T-helper 17 cell (primary cell): ENCODE results near the gene CT45A1. TPM values are rescaled to one million over a fixed set of nuclear protein-coding genes. Genes with fewer than 3 reads are reported as not detected.
"Not testable (repeated sequence)": the region's sequence is repeated elsewhere in the genome, so short reads cannot be mapped to it uniquely, and the experiment has no call there.

Source experiments
- ATAC-seq: fragments of 150-1000 bp; cut with Tn5 transposase; 2 replicates; pipeline ENCODE4 v1.10.0; 2021; ENCODE audit warnings: mild to moderate bottlenecking, moderate library complexity
- DNase-seq, 3 donors: peaks; one replicate each; pipeline versions ENCODE4 v3.0.0 to v3.0.0-alpha.2; 2020 to 2021
- H3K9me3 ChIP-seq: one replicate; pipeline ENCODE4 v1.7.0; 2013; ENCODE audit warnings: low read length, mild to moderate bottlenecking; ENCODE audit not compliant: control insufficient read depth, poor library complexity, severe bottlenecking
- H3K27ac Mint-ChIP-seq: one replicate; pipeline ENCODE4 v1.8.0; 2022; ENCODE audit warnings: mild to moderate bottlenecking, moderate library complexity, mixed read lengths
- H3K27me3 Mint-ChIP-seq: one replicate; pipeline ENCODE4 v1.8.0; 2022; ENCODE audit warnings: mixed read lengths
- H3K36me3 Mint-ChIP-seq: one replicate; pipeline ENCODE4 v1.8.0; 2022; ENCODE audit warnings: low read depth, mixed read lengths
- H3K4me1 Mint-ChIP-seq: one replicate; pipeline ENCODE4 v1.8.0; 2022; ENCODE audit warnings: mild to moderate bottlenecking, mixed read lengths
- H3K4me3 Mint-ChIP-seq: one replicate; pipeline ENCODE4 v1.8.0; 2022; ENCODE audit warnings: mild to moderate bottlenecking, moderate library complexity, mixed read lengths
- total RNA-seq, 4 donors: library from RNA in 2 of 4; stranded (reverse) in 2 of 4; gene quantifications; one replicate each; pipeline ENCODE4 v1.2.3 and lab custom pipeline; 2022 to 2026

CT45A1 gene
- total RNA-seq: not detected
- total RNA-seq (lab: John Stamatoyannopoulos, UW): 0 reads per million in 2 donors

- H3K27me3 Mint-ChIP-seq, DNase-seq, H3K27ac Mint-ChIP-seq, ATAC-seq, H3K36me3 Mint-ChIP-seq, H3K4me1 Mint-ChIP-seq, H3K9me3 ChIP-seq, H3K4me3 Mint-ChIP-seq: not testable (repeated sequence)
Measured at GRCh38 chrX:135713183-135713689, at the start of gene CT45A1. Gene CT45A1 (plus strand): TSS chrX:135713639. CDS start chrX:135718941, 5,302 bp downstream.

GRCh38 chrX:135672979-135673378, 40.5 kb upstream of the CT45A1 start:
- ATAC-seq, DNase-seq, H3K4me1 Mint-ChIP-seq, H3K4me3 Mint-ChIP-seq, H3K27ac Mint-ChIP-seq, H3K9me3 ChIP-seq, H3K36me3 Mint-ChIP-seq: not testable (repeated sequence)
- H3K27me3 Mint-ChIP-seq: peaks cover 24% of the 10 kb centered on the region

- H3K27ac Mint-ChIP-seq: no peak overlapping the region
- no peaks in the 10 kb centered on the region for H3K9me3 ChIP-seq
- H3K27me3 Mint-ChIP-seq: peaks cover 5% of the 10 kb centered on the region
- H3K36me3 Mint-ChIP-seq: no peaks in the 10 kb centered on the region
- ATAC-seq (no peak), DNase-seq (no peak)
- H3K4me3 Mint-ChIP-seq: no peak overlapping the region
- no peaks in the 10 kb centered on the region for H3K4me1 Mint-ChIP-seq
Measured at GRCh38 chrX:135688137-135688536, 25.3 kb upstream of the CT45A1 start.

GRCh38 chrX:135695471-135695870, 18.0 kb upstream of the CT45A1 start:
- Mint-ChIP-seq H3K27ac (no peak overlapping the region), H3K27me3 (no peaks in the 10 kb centered on the region), H3K4me1 (no peaks in the 10 kb centered on the region), H3K4me3 (no peak overlapping the region), H3K36me3 (no peaks in the 10 kb centered on the region)
- DNase-seq (no peak), ATAC-seq (no peak)
- H3K9me3 ChIP-seq: no peaks in the 10 kb centered on the region

- DNase-seq (no peak), ATAC-seq (no peak)
- no peaks in the 10 kb centered on the region for H3K27me3 Mint-ChIP-seq
- no peaks in the 10 kb centered on the region for H3K36me3 Mint-ChIP-seq
- H3K27ac Mint-ChIP-seq: no peak overlapping the region
- H3K4me3 Mint-ChIP-seq: no peak overlapping the region
- H3K9me3 ChIP-seq: no peaks in the 10 kb centered on the region
- no peaks in the 10 kb centered on the region for H3K4me1 Mint-ChIP-seq
Measured at GRCh38 chrX:135697601-135698000, 15.8 kb upstream of the CT45A1 start.

- no peak overlapping the region for H3K27ac Mint-ChIP-seq
- no peaks in the 10 kb centered on the region for H3K27me3 Mint-ChIP-seq
- no peak for ATAC-seq
- H3K4me1 Mint-ChIP-seq: no peaks in the 10 kb centered on the region
- no peak overlapping the region for H3K4me3 Mint-ChIP-seq
- no peaks in the 10 kb centered on the region for H3K9me3 ChIP-seq
- H3K36me3 Mint-ChIP-seq: no peaks in the 10 kb centered on the region
- no peak for DNase-seq
Measured at GRCh38 chrX:135698924-135699323, 14.5 kb upstream of the CT45A1 start.

GRCh38 chrX:135707880-135708279, 5.6 kb upstream of the CT45A1 start:
- Mint-ChIP-seq H3K4me1 (no peaks in the 10 kb centered on the region), H3K27me3 (no peaks in the 10 kb centered on the region), H3K4me3 (no peak overlapping the region), H3K27ac (no peak overlapping the region), H3K36me3 (no peaks in the 10 kb centered on the region)
- no peaks in the 10 kb centered on the region for H3K9me3 ChIP-seq
- ATAC-seq (no peak), DNase-seq (no peak)

- Mint-ChIP-seq H3K27me3 (no peaks in the 10 kb centered on the region), H3K4me3 (no peak overlapping the region), H3K27ac (no peak overlapping the region), H3K4me1 (no peaks in the 10 kb centered on the region), H3K36me3 (no peaks in the 10 kb centered on the region)
- DNase-seq (no peak), ATAC-seq (no peak)
- H3K9me3 ChIP-seq: no peaks in the 10 kb centered on the region
Measured at GRCh38 chrX:135713795-135714194, 356 bp downstream of the CT45A1 start.

GRCh38 chrX:135734666-135735065, 21.2 kb downstream of the CT45A1 start:
- not testable (repeated sequence) for ATAC-seq, H3K27me3 Mint-ChIP-seq, H3K4me1 Mint-ChIP-seq, H3K4me3 Mint-ChIP-seq, H3K36me3 Mint-ChIP-seq, DNase-seq, H3K9me3 ChIP-seq, H3K27ac Mint-ChIP-seq

- ATAC-seq: no peak
- DNase-seq: no peak
- Mint-ChIP-seq H3K27me3 (peaks cover 5% of the 10 kb centered on the region), H3K4me1 (no peaks in the 10 kb centered on the region), H3K36me3 (no peaks in the 10 kb centered on the region), H3K27ac (no peak overlapping the region), H3K4me3 (no peak overlapping the region)
- H3K9me3 ChIP-seq: no peaks in the 10 kb centered on the region
Measured at GRCh38 chrX:135737366-135738071, 24.1 kb downstream of the CT45A1 start.

- ATAC-seq: peak; percentile 53
Measured at GRCh38 chrX:135740681-135741149, 27.3 kb downstream of the CT45A1 start.

GRCh38 chrX:135741192-135741715, 27.8 kb downstream of the CT45A1 start:
- H3K36me3 Mint-ChIP-seq: no peaks in the 10 kb centered on the region
- no peaks in the 10 kb centered on the region for H3K9me3 ChIP-seq
- no peaks in the 10 kb centered on the region for H3K4me1 Mint-ChIP-seq
- H3K4me3 Mint-ChIP-seq: peak overlapping the region; percentile 59
- no peak overlapping the region for H3K27ac Mint-ChIP-seq
- DNase-seq (no peak), ATAC-seq (no peak)
- H3K27me3 Mint-ChIP-seq: peaks cover 5% of the 10 kb centered on the region

More at GRCh38 chrX:135740681-135741149, 27.3 kb downstream of the CT45A1 start:
- no peak overlapping the region for H3K27ac Mint-ChIP-seq
- no peak overlapping the region for H3K4me3 Mint-ChIP-seq
- H3K27me3 Mint-ChIP-seq: peaks cover 5% of the 10 kb centered on the region
- H3K4me1 Mint-ChIP-seq: no peaks in the 10 kb centered on the region
- DNase-seq: peak in 2 of 3 donors; percentile 11 to 17
- no peaks in the 10 kb centered on the region for H3K9me3 ChIP-seq
- no peaks in the 10 kb centered on the region for H3K36me3 Mint-ChIP-seq

GRCh38 chrX:135744739-135745138, 31.3 kb downstream of the CT45A1 start:
- not testable (repeated sequence) for ATAC-seq, H3K27ac Mint-ChIP-seq, DNase-seq, H3K27me3 Mint-ChIP-seq, H3K36me3 Mint-ChIP-seq, H3K4me3 Mint-ChIP-seq, H3K9me3 ChIP-seq, H3K4me1 Mint-ChIP-seq

- not testable (repeated sequence) for H3K9me3 ChIP-seq, ATAC-seq, H3K36me3 Mint-ChIP-seq, H3K27ac Mint-ChIP-seq, H3K27me3 Mint-ChIP-seq, H3K4me1 Mint-ChIP-seq, H3K4me3 Mint-ChIP-seq, DNase-seq
Measured at GRCh38 chrX:135768091-135768490, 54.7 kb downstream of the CT45A1 start, which contains the start of gene CT45A3. Gene CT45A3 (minus strand): TSS chrX:135768191. CDS start chrX:135764444, 3,747 bp downstream.
